ENCODE data around the gene TSC1. TPM values are rescaled to one million over a fixed set of nuclear protein-coding genes. Genes with fewer than 3 reads are reported as not detected.
"Not testable (repeated sequence)": the region's sequence is repeated elsewhere in the genome, so short reads cannot be mapped to it uniquely, and the experiment has no call there.

The TSC1 gene
- total and polyA plus RNA-seq, 12 donors, result 29.4 to 87.7 (median 43.9) TPM

DNA sequence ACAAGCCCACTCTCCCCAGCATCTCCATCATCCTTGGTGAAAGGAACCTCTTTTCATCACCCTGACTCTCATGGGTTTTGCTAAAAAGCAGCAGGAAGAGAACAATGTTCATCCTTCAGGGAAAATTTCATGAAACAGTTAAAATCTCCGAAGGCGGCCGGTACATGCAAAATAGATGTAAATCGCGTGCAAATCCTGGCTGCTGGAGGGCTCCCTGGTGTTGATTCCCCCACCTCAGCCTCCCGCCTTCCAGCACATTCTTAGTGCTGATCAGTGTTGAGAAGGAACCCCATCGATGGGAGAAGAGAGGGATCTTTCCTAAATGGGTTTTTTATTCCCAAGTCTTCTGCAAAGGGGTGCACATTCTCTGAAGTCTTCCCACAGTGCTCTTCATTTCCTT is 25.4 kb upstream of the TSC1 start:
- Histone ChIP-seq H3K27ac (no peak overlapping the region), H3K4me1 (replicated peaks in 1 of 2) (no peaks in the 10 kb centered on the region), H3K27me3 (peaks cover 11% of the 10 kb centered on the region), H3K36me3 (replicated peaks in 1 of 2) (no peaks in the 10 kb centered on the region), H3K4me3 (no peak overlapping the region), H3K9me3 (replicated peaks in 1 of 3) (no peaks in the 10 kb centered on the region)
- intact Hi-C loops (cut with DNase I), result no loop called here
- DNase-seq, result no peak
- TF ChIP-seq CTCF (IDR thresholded peaks at IDR 0.05) (no peak), POLR2A (IDR thresholded peaks at IDR 0.05) (no peak)
- WGBS, 4 donors, result 61 to 69% (median 64%) methylated on average over 7 of the region's 7 CpGs

DNA sequence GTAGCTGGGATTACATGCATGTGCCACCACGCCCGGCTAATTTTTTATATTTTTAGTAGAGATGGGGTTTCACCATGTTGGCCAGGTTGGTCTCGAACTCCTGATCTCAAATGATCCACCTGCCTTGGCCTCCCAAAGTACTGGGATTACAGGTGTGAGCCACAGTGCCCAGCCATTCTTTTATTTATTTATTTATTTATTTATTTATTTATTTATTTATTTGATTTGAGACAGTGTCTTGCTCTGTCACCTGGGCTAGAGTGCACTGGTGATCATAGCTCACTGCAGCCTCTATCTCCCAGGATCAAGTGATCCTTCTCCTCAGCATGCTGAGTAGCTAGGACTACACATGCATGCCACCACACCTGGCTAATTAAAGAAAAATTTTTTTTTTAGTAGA is 23.5 kb upstream of the TSC1 start:
- DNase-seq; H3K36me3 ChIP-seq (replicated peaks in 1 of 2); H3K27ac ChIP-seq; intact Hi-C loops (cut with DNase I); H3K9me3 ChIP-seq (replicated peaks in 1 of 3); H3K4me1 ChIP-seq (replicated peaks in 1 of 2); H3K4me3 ChIP-seq: not testable (repeated sequence)
- H3K27me3 ChIP-seq, result peaks cover 11% of the 10 kb centered on the region
- WGBS, 4 donors, result 83 to 94% (median 86%) methylated on average over 3 of the region's 3 CpGs

- no peaks in the 10 kb centered on the region for H3K9me3 ChIP-seq (replicated peaks in 1 of 3)
- 82 to 93% (median 87%) methylated on average over 9 of the region's 9 CpGs for WGBS, 4 donors
Observed at GRCh38 chr9:132965478-132965877, 21.1 kb upstream of the TSC1 start.

GRCh38 chr9:132961002-132961401 is 16.6 kb upstream of the TSC1 start:
- WGBS, 4 donors, result 73 to 83% (median 77%) methylated on average over 6 of the region's 6 CpGs
- no peaks in the 10 kb centered on the region for H3K9me3 ChIP-seq (replicated peaks in 1 of 3)
- intact Hi-C loops (cut with DNase I), result no loop called here
- no peak for DNase-seq
- H3K36me3 ChIP-seq (replicated peaks in 1 of 2), result no peaks in the 10 kb centered on the region
- TF ChIP-seq POLR2A (IDR thresholded peaks at IDR 0.05) (no peak), CTCF (IDR thresholded peaks at IDR 0.05) (no peak)
- H3K27ac ChIP-seq, result no peak overlapping the region
- H3K4me3 ChIP-seq, result no peak overlapping the region
- no peaks in the 10 kb centered on the region for H3K27me3 ChIP-seq
- H3K4me1 ChIP-seq (replicated peaks in 1 of 2), result no peaks in the 10 kb centered on the region

More at GRCh38 chr9:132965478-132965877, 21.1 kb upstream of the TSC1 start:
- Histone ChIP-seq H3K27me3 (peaks cover 11% of the 10 kb centered on the region), H3K4me1 (replicated peaks in 1 of 2) (no peaks in the 10 kb centered on the region), H3K36me3 (replicated peaks in 1 of 2) (no peaks in the 10 kb centered on the region), H3K27ac (no peak overlapping the region), H3K4me3 (no peak overlapping the region)
- TF ChIP-seq CTCF (IDR thresholded peaks at IDR 0.05), result no peak
- TF ChIP-seq POLR2A (IDR thresholded peaks at IDR 0.05), result no peak
- intact Hi-C loops (cut with DNase I), result no loop called here
- no peak for DNase-seq

DNA sequence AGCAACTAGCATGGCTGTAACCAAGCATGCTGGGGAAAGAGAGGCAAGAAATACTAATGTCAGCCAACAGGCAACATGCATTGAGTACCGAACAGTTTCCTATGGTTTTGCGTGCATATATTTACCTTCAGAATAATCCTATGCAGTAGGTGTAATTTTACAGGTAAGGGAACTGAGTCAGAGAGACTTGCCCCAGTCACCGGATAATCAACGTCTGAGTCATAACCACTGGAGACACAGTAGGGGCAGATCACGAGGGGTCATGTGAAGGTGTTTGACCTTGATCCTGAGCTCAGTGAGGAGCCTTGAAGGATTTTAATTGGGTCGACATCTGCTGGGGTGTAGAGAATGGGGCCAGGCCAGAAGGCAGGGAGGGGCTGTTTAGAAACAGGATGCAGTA is 13.4 kb upstream of the TSC1 start:
- whole genome bisulfite sequencing, 4 donors, result 68 to 79% (median 77%) methylated on average over 6 of the region's 6 CpGs
- TF ChIP-seq CTCF (IDR thresholded peaks at IDR 0.05) (no peak), POLR2A (IDR thresholded peaks at IDR 0.05) (no peak)
- Histone ChIP-seq H3K9me3 (replicated peaks in 1 of 3) (no peaks in the 10 kb centered on the region), H3K4me3 (no peak overlapping the region), H3K27ac (no peak overlapping the region), H3K36me3 (replicated peaks in 1 of 2) (no peaks in the 10 kb centered on the region), H3K27me3 (no peaks in the 10 kb centered on the region), H3K4me1 (replicated peaks in 1 of 2) (no peaks in the 10 kb centered on the region)
- intact Hi-C loops (cut with DNase I), result no loop called here
- no peak for DNase-seq
